Right lung (tissue), 5 donors: ENCODE results near the gene FAM171A1. TPM values are rescaled to one million over a fixed set of nuclear protein-coding genes. Genes with fewer than 3 reads are reported as not detected.
A peak's percentile ranks its signal among the peaks of the same experiment; 100 is the strongest.

Source experiments
- DNase-seq, 2 donors: peaks; one replicate each; pipeline ENCODE4 v3.0.0-alpha.2; 2013
- polyA plus RNA-seq, 5 donors: library from polyadenylated mRNA; unstranded; fragments of 120-200 nt; gene quantifications; one replicate each; pipeline versions ENCODE4 v1.2.1 to v1.2.3, GENCODE V29; 2013; ENCODE audit warnings: inconsistent platforms in 1 of 5, low replicate concordance in 1 of 5; ENCODE audit not compliant: insufficient read length in 5 of 5, insufficient read depth in 1 of 5

FAM171A1 gene
- polyA plus RNA-seq, 5 donors = 54.4 to 67.0 (median 66.4) TPM

DNA sequence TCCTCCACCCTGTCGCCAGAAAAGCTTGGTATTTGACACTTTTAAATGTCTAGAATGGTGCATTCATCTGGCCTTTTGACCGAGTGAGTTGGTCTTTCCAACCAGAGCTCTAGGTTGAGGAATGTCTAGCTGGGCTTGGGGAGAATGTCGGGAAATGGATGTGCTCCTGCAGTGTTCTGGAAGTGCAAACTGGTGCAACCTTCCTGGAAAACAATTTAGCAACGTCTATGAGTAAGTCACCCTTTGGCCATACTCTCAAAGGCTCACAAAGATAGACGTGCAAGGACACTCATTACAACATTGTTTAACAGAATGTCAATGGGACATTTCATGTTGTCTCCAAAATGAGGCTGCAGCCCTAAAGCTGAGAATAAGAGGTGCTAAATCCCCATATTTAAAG is 190.4 kb downstream of the FAM171A1 start:
- DNase-seq = no peak

DNA sequence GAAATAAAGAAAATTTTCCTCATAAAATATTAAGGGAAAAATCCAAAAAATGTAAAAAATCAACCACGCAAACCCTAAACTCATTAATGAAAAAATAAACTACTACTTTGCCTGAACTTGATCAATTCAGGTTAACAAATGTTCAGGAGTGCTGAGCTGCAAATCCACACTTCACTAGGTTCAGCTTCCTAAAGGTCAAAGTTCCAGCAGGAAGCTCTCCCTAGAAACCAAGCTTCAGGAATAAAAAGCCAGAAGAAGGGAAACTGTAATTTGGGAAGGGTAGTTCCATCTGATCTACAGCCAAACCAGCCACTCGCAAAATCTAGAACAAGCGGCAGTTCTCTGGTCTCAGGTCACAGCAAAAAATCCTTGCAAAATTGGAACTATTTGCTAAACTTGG is 194.8 kb downstream of the FAM171A1 start:
- no peak for DNase-seq

DNA sequence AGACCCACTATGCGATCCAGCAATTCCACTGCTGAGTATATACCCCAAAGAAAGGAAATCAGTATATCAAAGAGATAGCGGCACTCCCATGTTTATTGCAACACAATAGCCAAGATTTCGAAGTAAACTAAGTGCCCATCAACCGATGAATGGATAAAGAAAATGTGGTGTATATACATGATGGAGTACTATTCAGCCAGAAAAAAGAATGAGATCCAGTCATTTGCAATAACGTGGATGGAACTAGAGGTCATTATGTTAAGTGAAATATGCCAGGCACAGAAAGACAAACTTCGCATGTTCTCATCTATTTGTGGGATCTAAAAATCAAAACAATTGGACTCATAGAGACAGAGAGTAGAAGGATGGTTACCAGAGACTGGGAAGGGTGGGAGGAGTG is 195.5 kb downstream of the FAM171A1 start:
- DNase-seq = no peak

DNA sequence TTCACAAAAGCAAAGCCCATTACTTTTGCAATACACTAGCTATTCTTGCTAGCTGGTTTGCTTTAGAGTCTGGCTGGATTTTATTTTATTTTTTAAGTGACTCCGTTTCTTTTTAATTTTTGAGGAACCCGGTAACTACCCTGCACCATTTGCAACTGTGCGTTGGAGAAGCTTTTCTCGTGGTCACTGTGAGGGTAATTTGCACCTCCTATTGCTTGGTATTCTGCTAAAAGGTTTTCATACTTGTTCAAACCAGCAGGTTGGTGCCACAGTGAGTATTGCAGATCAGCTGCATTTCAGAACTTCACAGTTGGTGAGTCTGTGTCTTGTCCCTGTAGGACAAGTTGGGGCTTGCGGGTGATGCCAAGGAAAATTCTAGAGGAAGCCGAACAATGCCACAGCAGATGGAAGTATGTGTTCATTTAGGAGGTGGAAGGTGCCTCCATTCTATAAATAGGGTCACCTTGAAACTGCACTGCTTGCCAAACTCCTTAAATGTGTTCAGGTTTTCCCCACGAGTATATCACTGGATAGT is 198.7 kb downstream of the FAM171A1 start:
- DNase-seq = no peak

DNA sequence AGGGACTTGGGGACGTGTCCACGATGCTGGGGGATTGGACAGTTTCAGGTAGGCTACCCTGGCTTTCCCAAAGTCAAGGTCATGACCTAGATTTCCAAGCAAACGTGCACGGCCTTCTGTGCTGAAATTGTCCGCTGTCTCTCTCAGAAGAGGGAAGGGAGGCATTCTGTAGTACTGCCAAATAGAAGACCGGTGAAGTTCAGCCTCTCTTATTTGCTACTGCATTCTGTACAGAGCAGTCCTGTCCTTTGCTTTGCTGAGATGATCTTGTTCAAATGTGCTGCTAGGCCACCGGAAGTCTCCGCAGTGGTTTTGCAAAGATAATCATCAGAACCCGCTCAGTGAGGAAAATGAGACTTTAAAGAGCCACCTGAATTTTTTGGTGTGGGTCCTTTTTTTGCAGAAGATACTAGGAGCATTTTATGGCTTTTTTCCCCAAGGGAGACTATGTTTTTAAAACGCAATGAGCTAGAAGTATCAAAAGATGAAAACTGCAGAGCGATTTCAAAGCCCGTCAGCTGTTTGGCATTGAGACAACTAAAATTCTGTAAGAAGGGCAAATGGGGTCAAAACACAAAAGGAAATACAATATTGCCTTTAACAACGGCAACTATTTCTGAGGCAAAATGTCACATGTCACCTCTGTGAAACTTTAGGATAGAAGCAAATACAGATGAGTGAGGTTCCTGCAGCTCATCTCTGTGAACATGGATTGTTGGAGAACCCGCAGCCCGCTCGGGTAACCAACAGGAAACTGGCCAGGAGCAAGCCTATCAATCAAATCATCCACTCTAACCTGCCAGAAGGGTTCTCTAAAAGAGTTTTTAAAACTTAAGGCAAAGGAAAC is 201.3 kb downstream of the FAM171A1 start:
- peak; percentile 14 to 26 for DNase-seq

GRCh38 chr10:15168786-15169554 is 202.1 kb downstream of the FAM171A1 start:
- peak; percentile 92 to 93 for DNase-seq

DNA sequence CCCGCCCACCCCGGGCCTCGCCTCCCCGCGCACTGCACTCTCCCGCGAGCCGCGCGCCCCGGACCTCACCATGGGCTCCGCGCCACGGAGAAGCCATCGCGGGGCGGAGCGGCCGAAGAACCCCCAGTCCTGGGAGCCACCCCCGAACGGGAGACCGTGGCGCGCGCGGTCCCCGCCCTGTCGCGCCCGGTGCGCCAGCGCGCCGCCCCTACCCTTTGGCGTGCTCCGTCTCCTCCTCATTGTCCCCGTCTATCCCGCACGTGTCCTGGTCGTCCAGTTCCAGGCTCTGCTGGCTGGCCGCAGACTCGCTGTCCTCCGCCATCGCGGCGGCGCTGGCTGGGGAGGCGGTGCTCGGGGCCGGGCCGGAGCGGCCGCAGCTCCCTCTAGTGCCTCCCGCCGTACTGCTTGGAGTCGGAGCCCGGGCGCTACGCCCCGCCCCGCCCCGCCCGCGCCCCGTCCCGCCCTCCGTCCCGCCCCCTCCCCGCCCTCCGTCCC is 202.8 kb downstream of the FAM171A1 start, which contains the start of gene NMT2:
Gene NMT2, minus strand, starts transcription at position 403 of the 495 bp plus-strand sequence. Its CDS starts 81 bp downstream, at position 322.
- peak; percentile 87 to 89 for DNase-seq

DNA sequence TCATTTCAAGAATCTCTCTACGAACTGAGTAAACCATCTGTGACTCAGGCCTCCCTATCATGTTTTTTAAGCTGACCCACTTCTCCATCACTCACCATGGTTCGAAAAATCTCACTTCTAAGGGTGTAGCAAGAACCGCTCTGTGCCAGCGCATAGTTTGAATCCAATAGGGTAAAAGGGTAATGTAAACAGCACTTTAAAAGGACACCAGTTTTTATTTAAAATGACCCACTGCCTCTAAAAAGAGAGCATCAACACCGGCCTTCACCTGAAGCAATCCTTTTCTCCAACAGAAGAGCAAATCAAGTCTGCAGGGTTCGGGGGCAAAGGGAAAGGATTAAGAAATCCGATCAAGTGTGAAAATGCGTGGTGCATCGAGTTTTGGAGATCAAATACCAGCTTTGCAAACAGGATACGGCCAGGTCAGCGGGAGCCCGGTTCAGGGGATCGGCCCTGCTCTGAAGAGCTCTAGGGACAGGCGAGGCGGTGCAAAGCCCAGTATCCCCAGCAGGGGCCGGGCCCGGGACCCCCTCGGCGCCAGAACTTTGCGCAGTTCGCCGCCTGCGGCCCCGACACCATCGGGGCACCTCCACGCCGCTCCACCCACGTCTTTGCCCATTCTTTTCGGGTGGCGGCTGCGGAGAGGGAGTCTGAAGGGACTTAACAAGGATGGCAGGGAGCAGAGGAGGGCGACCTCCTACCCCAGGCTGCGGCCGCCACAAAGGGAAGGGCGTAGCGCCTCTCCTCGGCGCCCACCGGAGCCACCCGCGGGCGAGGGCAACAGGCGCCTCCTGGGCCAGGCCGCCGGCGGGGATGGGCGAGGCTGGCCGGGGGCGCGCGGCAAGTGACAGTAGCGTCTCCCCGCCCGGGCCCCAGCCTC is 203.4 kb downstream of the FAM171A1 start:
- peak; percentile 53 to 55 for DNase-seq

- DNase-seq = no peak
Observed at GRCh38 chr10:15166325-15166724, 204.8 kb downstream of the FAM171A1 start.

DNA sequence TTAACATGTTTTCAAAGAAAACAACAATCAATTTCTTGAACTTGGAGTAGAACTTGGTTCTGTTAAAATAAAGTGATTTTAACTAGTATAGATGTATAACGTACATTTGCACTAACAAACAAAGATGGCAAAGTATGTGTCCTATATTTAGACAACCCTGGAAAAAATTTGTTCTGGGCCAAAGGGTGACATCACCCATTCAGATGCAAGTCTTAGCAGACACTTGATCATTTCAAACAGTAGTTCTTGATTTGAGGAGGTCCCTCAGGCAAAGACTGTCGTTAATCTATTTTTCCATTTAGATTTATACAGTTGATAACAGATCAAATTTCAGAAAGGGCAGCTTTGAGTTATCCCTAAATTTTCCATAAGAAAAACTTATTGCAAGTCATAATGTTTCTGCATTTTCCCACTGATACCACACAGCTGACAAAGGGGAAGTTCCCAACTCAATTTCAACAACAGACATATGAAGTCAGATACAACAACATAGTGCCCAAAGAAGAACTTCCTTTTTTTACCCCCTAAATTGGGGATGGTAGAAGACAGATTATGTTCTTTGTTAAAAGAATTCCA is 207.7 kb downstream of the FAM171A1 start:
- no peak for DNase-seq

Other genes with a start within 250 kb of the FAM171A1 start
- 10 to 100 TPM; 27.2 to 41.1 (median 32.7) TPM for gene NMT2, start 202.6 kb downstream of the FAM171A1 start, polyA plus RNA-seq